DOHH2 (cell line): ENCODE data around the gene ESRRB.

Source experiments
- H3F3A ChIP-seq: fragments of 200-600 bp; sonication (generic), shearing (Covaris generic); 2 replicates; pipeline ENCODE4 v1.6.0; 2016; ENCODE audit warnings: antibody characterized with exemption, mild to moderate bottlenecking; ENCODE audit not compliant: control insufficient read depth, insufficient read depth
- H3K27ac ChIP-seq: fragments of 200-600 bp; sonication (generic); 2 replicates; pipeline ENCODE4 v1.5.1; 2014; ENCODE audit warnings: low read depth, mild to moderate bottlenecking, low read length, moderate library complexity
- H3K27me3 ChIP-seq: fragments of 200-600 bp; sonication (generic); 2 replicates; pipeline ENCODE4 v1.6.1; 2014; ENCODE audit warnings: mild to moderate bottlenecking, low read length, mixed read lengths; ENCODE audit not compliant: control insufficient read depth
- H3K36me3 ChIP-seq: fragments of 200-600 bp; sonication (generic); 2 replicates; pipeline ENCODE4 v1.6.1; 2014; ENCODE audit warnings: mild to moderate bottlenecking, low read length, moderate library complexity, mixed read lengths; ENCODE audit not compliant: control insufficient read depth
- H3K4me1 ChIP-seq: fragments of 200-600 bp; sonication (generic); 2 replicates; pipeline ENCODE4 v1.6.1; 2014; ENCODE audit warnings: mild to moderate bottlenecking, low read length, mixed read lengths; ENCODE audit not compliant: control insufficient read depth
- H3K4me2 ChIP-seq: fragments of 200-600 bp; sonication (generic); 2 replicates; pipeline ENCODE4 v1.6.0; 2014; ENCODE audit warnings: mild to moderate bottlenecking, low read length, moderate library complexity
- H3K4me3 ChIP-seq: fragments of 200-600 bp; sonication (generic); 2 replicates; pipeline ENCODE4 v1.5.1; 2014; ENCODE audit warnings: mild to moderate bottlenecking, low read length, mixed read lengths
- H3K79me2 ChIP-seq: fragments of 200-600 bp; sonication (generic); 2 replicates; pipeline ENCODE4 v1.6.1; 2014; ENCODE audit warnings: mild to moderate bottlenecking, low read length, mixed read lengths; ENCODE audit not compliant: control insufficient read depth
- H3K9me2 ChIP-seq: fragments of 200-600 bp; sonication (generic); replicated peaks from 2 replicates; pipeline ENCODE4 v1.6.1; 2014; ENCODE audit warnings: mild to moderate bottlenecking, low read length, mixed read lengths; ENCODE audit not compliant: control insufficient read depth
- H3K9me3 ChIP-seq: fragments of 200-600 bp; sonication (generic); 2 replicates; pipeline ENCODE4 v1.6.1; 2014; ENCODE audit warnings: antibody characterized with exemption, low read length, mixed read lengths; ENCODE audit not compliant: control insufficient read depth, insufficient read depth
- H4K20me1 ChIP-seq: fragments of 200-600 bp; sonication (generic); 2 replicates; pipeline ENCODE4 v1.6.0; 2014; ENCODE audit warnings: low read depth, mild to moderate bottlenecking, antibody characterized with exemption, low read length, moderate library complexity; ENCODE audit not compliant: control insufficient read depth, insufficient read depth
- EZH2phosphoT487 ChIP-seq: fragments of 200-600 bp; sonication (generic); IDR thresholded peaks from 2 replicates; pipeline ENCODE4 v1.6.1; 2017; ENCODE audit warnings: borderline replicate concordance, mild to moderate bottlenecking, antibody characterized with exemption, low read length, moderate library complexity, mixed read lengths
- TF ChIP-seq, protein P1 (sequence below): fragments of 200-600 bp; sonication (generic); IDR thresholded peaks from one replicate; pipeline ENCODE4 v1.5.1; 2014; ENCODE audit warnings: antibody characterized with exemption, mild to moderate bottlenecking, low read depth, low read length; ENCODE audit not compliant: poor library complexity, severe bottlenecking

ESRRB gene

GRCh38 chr14:76467711-76468155 lies 91.8 kb downstream of the ESRRB start:
- Histone ChIP-seq H3K9me2 (no peaks in the 10 kb centered on the region), H3K79me2 (no peaks in the 10 kb centered on the region), H3K27me3 (peaks cover 5% of the 10 kb centered on the region), H3K4me1 (no peaks in the 10 kb centered on the region), H3K27ac (no peak overlapping the region), H3K4me2 (no peak overlapping the region), H4K20me1 (no peaks in the 10 kb centered on the region), H3K36me3 (no peaks in the 10 kb centered on the region), H3K4me3 (no peak overlapping the region), H3K9me3 (no peaks in the 10 kb centered on the region), H3F3A (no peaks in the 10 kb centered on the region)
- TF ChIP-seq EZH2phosphoT487, result no peak
- TF ChIP-seq, protein P1, sequence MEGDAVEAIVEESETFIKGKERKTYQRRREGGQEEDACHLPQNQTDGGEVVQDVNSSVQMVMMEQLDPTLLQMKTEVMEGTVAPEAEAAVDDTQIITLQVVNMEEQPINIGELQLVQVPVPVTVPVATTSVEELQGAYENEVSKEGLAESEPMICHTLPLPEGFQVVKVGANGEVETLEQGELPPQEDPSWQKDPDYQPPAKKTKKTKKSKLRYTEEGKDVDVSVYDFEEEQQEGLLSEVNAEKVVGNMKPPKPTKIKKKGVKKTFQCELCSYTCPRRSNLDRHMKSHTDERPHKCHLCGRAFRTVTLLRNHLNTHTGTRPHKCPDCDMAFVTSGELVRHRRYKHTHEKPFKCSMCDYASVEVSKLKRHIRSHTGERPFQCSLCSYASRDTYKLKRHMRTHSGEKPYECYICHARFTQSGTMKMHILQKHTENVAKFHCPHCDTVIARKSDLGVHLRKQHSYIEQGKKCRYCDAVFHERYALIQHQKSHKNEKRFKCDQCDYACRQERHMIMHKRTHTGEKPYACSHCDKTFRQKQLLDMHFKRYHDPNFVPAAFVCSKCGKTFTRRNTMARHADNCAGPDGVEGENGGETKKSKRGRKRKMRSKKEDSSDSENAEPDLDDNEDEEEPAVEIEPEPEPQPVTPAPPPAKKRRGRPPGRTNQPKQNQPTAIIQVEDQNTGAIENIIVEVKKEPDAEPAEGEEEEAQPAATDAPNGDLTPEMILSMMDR, result no peak

- peaks cover 10% of the 10 kb centered on the region for H3K27me3 ChIP-seq
- H3K4me2 ChIP-seq, result no peak overlapping the region
- no peaks in the 10 kb centered on the region for H3K9me3 ChIP-seq
- H3F3A ChIP-seq, result no peaks in the 10 kb centered on the region
- no peaks in the 10 kb centered on the region for H3K9me2 ChIP-seq
- H4K20me1 ChIP-seq, result no peaks in the 10 kb centered on the region
- no peak for TF ChIP-seq EZH2phosphoT487
- TF ChIP-seq, protein P1, result no peak
- H3K36me3 ChIP-seq, result no peaks in the 10 kb centered on the region
- peaks cover 5% of the 10 kb centered on the region for H3K4me1 ChIP-seq
- no peak overlapping the region for H3K4me3 ChIP-seq
- H3K27ac ChIP-seq, result no peak overlapping the region
- no peaks in the 10 kb centered on the region for H3K79me2 ChIP-seq
Measured at GRCh38 chr14:76472199-76472723, 96.3 kb downstream of the ESRRB start.

DNA sequence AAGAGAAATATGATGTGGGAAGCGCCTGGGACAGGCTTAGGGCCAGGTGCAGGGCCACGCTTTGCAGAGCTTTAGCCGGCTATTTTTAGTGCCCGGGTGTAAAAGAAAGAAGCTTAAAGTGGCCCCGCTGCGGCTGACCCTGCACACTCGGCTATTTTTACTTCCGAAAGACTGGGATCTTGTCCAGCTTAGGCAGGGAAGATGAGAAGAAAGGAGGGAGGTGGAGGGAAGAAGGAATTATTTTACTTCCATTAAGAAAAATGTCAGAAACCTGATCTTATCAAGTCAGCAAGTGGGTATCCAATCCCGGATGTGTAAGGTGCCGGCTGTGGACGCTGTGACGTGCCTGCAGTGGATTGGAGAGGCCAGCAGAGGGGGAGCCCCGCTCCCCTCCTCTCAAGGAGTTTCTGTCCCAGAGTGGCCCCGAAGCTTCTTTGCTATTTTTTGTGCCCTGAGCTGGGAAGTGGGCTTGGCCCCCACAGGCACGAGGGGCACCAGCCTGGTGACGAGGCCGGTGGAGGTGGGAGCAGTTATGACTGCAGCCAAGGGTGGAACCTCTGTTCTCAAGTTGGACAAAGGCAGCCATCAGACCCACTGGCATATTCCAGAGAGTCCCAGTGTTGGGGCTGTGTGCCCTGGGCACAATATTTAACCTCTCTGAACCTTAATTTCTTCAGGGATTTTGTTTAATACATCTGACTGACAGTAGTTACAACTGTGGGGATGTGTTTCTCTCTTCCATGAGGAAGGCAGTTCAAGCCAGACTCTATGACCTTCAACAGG lies 97.7 kb downstream of the ESRRB start:
- no peaks in the 10 kb centered on the region for H4K20me1 ChIP-seq
- H3K9me2 ChIP-seq, result no peaks in the 10 kb centered on the region
- H3K4me1 ChIP-seq, result peaks cover 5% of the 10 kb centered on the region
- no peaks in the 10 kb centered on the region for H3K36me3 ChIP-seq
- TF ChIP-seq, protein P1, result peak; percentile 10
- no peak for TF ChIP-seq EZH2phosphoT487
- no peak overlapping the region for H3K4me3 ChIP-seq
- no peaks in the 10 kb centered on the region for H3K79me2 ChIP-seq
- no peak overlapping the region for H3K27ac ChIP-seq
- no peaks in the 10 kb centered on the region for H3K9me3 ChIP-seq
- peak overlapping the region; percentile 21; the same call in 1 of the 2 replicates for H3K4me2 ChIP-seq
- peaks cover 10% of the 10 kb centered on the region for H3K27me3 ChIP-seq
- H3F3A ChIP-seq, result no peaks in the 10 kb centered on the region
